HCT116 (cell line): Measurements from ENCODE around the gene SLC4A2.

Source experiments
- CEBPB ChIP-seq: IDR thresholded peaks from 2 replicates; pipeline ENCODE4 v1.6.1; 2012; ENCODE audit warnings: low read depth
- CTCF ChIP-seq, 3 experiments: fragments of 200-600 bp in 1 of 3; sonication (generic) in 1 of 3; IDR thresholded peaks in 2 of 3; conservative IDR thresholded peaks in 1 of 3; 2 replicates each; pipeline ENCODE4 v1.5.1; 2012 to 2017; ENCODE audit warnings: low read depth in 2 of 3, low read length in 2 of 3, antibody characterized with exemption in 1 of 3, borderline replicate concordance in 1 of 3, control low read depth in 1 of 3, mild to moderate bottlenecking in 1 of 3, mixed read lengths in 1 of 3, mixed run types in 1 of 3, moderate library complexity in 1 of 3; ENCODE audit not compliant: insufficient read depth in 1 of 3
- EGR1 ChIP-seq: IDR thresholded peaks from 2 replicates; pipeline ENCODE4 v1.6.1; 2012; ENCODE audit warnings: low read depth
- ELF1 ChIP-seq: IDR thresholded peaks from 2 replicates; pipeline ENCODE4 v1.6.1; 2012; ENCODE audit warnings: low read depth, borderline replicate concordance
- EZH2 ChIP-seq: fragments of 200-600 bp; sonication (generic); IDR thresholded peaks from 2 replicates; pipeline ENCODE4 v1.6.1; 2017; ENCODE audit warnings: antibody characterized with exemption, mixed run types
- EZH2phosphoT487 ChIP-seq: fragments of 200-600 bp; IDR thresholded peaks from 2 replicates; pipeline ENCODE4 v1.6.1; 2018; ENCODE audit warnings: antibody characterized with exemption, borderline replicate concordance
- FOSL1 ChIP-seq: IDR thresholded peaks from 2 replicates; pipeline ENCODE4 v1.6.1; 2012; ENCODE audit warnings: low read depth
- POLR2A ChIP-seq: IDR thresholded peaks from 2 replicates; pipeline ENCODE4 v1.7.0; 2011; ENCODE audit warnings: borderline replicate concordance; ENCODE audit not compliant: insufficient read depth, insufficient read length; ENCODE audit errors: extremely low read depth
- POLR2AphosphoS5 ChIP-seq: IDR thresholded peaks from 2 replicates; pipeline ENCODE4 v1.6.1; 2011; ENCODE audit warnings: mild to moderate bottlenecking, low read depth, low read length, moderate library complexity
- RAD21 ChIP-seq: IDR thresholded peaks from 2 replicates; pipeline ENCODE4 v1.6.1; 2012; ENCODE audit warnings: low read depth, mild to moderate bottlenecking
- REST ChIP-seq: IDR thresholded peaks from 2 replicates; pipeline ENCODE4 v1.6.1; 2012; ENCODE audit warnings: low read depth
- YY1 ChIP-seq: IDR thresholded peaks from 2 replicates; pipeline ENCODE4 v1.6.1; 2011; ENCODE audit warnings: low read length, low read depth, moderate library complexity, mild to moderate bottlenecking; ENCODE audit not compliant: insufficient replicate concordance; ENCODE audit errors: extremely low read depth
- ZNF274 ChIP-seq: fragments of 200-500 bp; sonication (Bioruptor generic); IDR thresholded peaks from 2 replicates; pipeline ENCODE4 v1.6.1; 2014; ENCODE audit warnings: mild to moderate bottlenecking, low read depth, low read length, inconsistent platforms

- TF ChIP-seq EZH2 (no peak), CTCF (IDR thresholded peaks at IDR 0.05 in 2 of 3, conservative IDR thresholded peaks at IDR 0.05 in 1 of 3; ENCODE audit: borderline replicate concordance in 1 of 3, insufficient read depth in 1 of 3, low read depth in 2 of 3, low read length in 2 of 3) (peak in 2 of 3 experiments; percentile 22 to 31; a peak in 4 of 6 replicates), POLR2A (no peak), ZNF274 (no peak), YY1 (no peak), ELF1 (no peak), RAD21 (no peak), CEBPB (no peak), EGR1 (no peak), POLR2AphosphoS5 (peak; percentile 50), FOSL1 (no peak), EZH2phosphoT487 (no peak), REST (no peak)
Measured at GRCh38 chr7:151060416-151061212, 1.2 kb downstream of the SLC4A2 start.
